ENCODE data around the gene KIFAP3.

Gene KIFAP3

DNA sequence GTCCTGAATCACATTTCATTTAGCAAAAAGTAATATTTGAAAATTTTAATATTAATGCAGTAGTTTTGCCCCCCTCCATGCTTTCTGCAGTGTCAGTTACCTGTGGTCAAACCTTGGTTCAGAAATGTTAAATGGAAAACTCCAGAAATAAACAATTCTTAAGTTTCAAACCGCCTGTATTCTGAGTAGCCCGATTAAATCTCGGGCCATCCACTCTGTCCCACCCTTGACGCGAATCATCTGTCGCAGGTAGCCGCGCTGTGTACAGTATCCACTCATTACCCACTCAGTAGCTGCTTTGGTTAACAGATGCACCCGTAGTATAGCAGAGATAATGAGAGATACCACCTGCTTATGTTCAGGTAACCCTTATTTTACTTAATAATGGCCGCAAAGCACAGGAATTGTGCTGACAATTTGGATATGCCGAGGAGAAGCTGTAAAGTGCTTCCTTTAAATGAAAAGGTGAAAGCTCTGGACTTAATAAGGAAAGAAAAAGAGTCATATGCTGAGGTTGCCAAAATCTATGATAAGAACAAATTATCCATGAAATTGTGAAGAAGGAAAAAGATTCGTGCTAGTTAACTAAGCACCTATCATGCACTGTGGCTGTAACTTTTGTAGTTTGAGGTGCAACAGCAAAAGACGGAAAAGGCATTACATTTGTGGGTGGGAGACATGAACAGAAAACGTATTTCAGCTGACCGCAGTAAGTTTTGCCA lies 179.9 kb downstream of the KIFAP3 start:
- DNase-seq (ENCODE audit: low read depth) = no peak
- peak overlapping the region; percentile 74 for H3K4me3 ChIP-seq (ENCODE audit: low read length)
- TF ChIP-seq, protein P1, sequence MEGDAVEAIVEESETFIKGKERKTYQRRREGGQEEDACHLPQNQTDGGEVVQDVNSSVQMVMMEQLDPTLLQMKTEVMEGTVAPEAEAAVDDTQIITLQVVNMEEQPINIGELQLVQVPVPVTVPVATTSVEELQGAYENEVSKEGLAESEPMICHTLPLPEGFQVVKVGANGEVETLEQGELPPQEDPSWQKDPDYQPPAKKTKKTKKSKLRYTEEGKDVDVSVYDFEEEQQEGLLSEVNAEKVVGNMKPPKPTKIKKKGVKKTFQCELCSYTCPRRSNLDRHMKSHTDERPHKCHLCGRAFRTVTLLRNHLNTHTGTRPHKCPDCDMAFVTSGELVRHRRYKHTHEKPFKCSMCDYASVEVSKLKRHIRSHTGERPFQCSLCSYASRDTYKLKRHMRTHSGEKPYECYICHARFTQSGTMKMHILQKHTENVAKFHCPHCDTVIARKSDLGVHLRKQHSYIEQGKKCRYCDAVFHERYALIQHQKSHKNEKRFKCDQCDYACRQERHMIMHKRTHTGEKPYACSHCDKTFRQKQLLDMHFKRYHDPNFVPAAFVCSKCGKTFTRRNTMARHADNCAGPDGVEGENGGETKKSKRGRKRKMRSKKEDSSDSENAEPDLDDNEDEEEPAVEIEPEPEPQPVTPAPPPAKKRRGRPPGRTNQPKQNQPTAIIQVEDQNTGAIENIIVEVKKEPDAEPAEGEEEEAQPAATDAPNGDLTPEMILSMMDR (IDR thresholded peaks at IDR 0.05; ENCODE audit: insufficient read depth, low read depth, low read length, missing control alignments) = no peak

- H3K4me3 ChIP-seq (ENCODE audit: low read length) = peak within 1 kb of the TSS; percentile 74
- DNase-seq (ENCODE audit: low read depth) = peak; percentile 98
- TF ChIP-seq, protein P1 (IDR thresholded peaks at IDR 0.05; ENCODE audit: insufficient read depth, low read depth, low read length, missing control alignments) = no peak
These were observed 180.7 kb downstream of the KIFAP3 start, which contains the start of gene SCYL3 for GRCh38 chr1:169893645-169894423. Gene SCYL3, minus strand, starts transcription at chr1:169893896. Its CDS starts 5,056 bp downstream, at chr1:169888840.

DNA sequence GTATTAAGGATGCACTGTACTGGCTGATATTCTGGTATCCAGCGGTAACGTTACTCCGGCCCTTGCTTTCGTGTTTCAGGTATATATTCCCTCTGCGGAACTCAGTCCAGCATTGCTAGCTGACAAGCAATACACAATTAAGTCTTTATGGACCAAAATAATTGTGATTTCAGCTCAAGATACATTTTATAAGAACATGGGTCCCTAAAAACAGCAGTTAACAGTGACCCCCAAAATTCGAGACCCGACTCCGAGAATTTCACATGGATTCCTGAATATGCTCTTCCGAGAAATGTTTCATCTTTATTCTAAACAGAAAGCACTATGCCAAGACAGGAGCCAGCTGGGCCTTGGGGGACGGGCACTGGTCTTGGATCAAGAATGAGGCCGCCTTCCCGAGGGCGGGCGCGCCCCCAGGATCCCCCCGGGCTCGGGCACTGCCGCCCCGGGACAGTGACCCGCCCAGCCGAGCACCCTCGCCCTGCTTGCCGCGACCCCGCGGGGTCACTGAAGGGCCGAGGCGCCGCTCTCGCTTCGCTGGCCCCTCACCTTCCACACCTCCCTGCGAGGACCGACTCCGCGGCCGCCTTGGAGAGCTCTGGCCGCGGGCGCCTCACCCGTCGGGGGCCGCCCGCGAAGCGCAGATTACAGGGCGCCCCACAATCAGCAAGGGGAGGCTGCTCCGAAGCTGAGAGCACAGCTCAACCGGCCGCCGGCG lies 181.4 kb downstream of the KIFAP3 start:
- DNase-seq (ENCODE audit: low read depth) = peak; percentile 19
- H3K4me3 ChIP-seq (ENCODE audit: low read length) = peak overlapping the region; percentile 74
- TF ChIP-seq, protein P1 (IDR thresholded peaks at IDR 0.05; ENCODE audit: insufficient read depth, low read depth, low read length, missing control alignments) = no peak

GRCh38 chr1:169892176-169892926 lies 182.1 kb downstream of the KIFAP3 start:
- peak overlapping the region; percentile 74 for H3K4me3 ChIP-seq (ENCODE audit: low read length)
- DNase-seq (ENCODE audit: low read depth) = no peak
- TF ChIP-seq, protein P1 (IDR thresholded peaks at IDR 0.05; ENCODE audit: insufficient read depth, low read depth, low read length, missing control alignments) = no peak

DNA sequence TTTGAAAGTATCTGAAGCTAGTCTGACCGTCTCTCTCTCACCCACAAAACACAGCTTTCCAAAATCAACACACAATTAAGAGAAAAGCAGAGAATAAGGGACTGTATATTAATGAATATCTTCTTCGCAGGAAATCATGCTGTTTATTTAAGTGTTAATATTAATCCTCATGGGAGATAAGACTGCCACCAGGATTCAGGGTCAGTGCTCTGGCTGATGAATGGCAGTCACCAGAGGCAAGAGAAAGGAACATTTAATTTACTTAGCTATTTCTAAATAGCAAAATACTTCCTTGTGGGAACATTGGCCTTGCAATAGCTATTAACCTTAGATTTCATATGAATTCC lies 183.0 kb downstream of the KIFAP3 start:
- TF ChIP-seq, protein P1 (IDR thresholded peaks at IDR 0.05; ENCODE audit: insufficient read depth, low read depth, low read length, missing control alignments) = no peak
- peak overlapping the region; percentile 14 for H3K4me3 ChIP-seq (ENCODE audit: low read length)

DNA sequence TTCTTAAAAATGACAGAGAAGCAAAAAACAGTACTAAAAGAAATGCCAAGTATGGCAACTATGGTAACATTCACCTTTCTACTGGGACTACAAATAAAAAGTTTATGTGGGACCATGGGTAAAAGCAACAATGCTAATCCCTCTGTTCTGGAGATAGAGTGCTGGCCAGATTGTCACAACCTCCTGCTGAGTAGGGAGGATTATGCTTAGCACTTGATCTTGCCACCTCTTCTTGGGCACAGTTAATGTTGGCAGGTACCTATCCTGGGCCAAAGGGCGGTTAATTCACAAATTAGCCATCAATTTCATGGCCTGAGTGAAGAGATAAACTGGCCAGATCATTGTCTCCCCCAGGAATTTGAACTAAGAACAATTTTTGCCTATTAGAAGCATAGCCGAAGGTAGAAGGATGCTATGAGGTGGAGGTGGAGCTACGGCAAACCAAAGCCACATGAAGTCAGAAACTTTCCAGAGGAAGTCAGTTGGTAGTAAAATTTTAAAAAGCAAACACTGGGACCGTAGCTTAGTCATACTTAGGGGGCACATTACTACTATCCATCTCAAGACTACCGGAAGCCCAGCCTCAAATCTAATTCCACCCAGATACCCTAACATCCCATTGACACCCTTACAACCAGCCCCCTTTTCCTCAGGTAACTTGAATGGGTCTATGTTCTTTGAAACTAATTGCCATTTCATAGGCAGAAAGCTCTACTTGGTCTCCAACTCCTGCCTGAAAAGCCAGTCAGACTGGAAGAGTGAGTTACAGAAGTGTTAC lies 183.5 kb downstream of the KIFAP3 start:
- H3K4me3 ChIP-seq (ENCODE audit: low read length) = peak overlapping the region; percentile 14
- peak; percentile 85 for DNase-seq (ENCODE audit: low read depth)
- TF ChIP-seq, protein P1 (IDR thresholded peaks at IDR 0.05; ENCODE audit: insufficient read depth, low read depth, low read length, missing control alignments) = no peak

More for the DNA sequence above, 183.0 kb downstream of the KIFAP3 start:
- DNase-seq (ENCODE audit: low read depth) = no peak
